GM18909 (cell line): Measurements from ENCODE around the gene RNF145.
"Not testable (repeated sequence)": the region's sequence is repeated elsewhere in the genome, so short reads cannot be mapped to it uniquely, and the experiment has no call there.

Experiments
- ATAC-seq: cut with Tn5 transposase; IDR thresholded peaks from one replicate; pipeline ENCODE4 v1.9.1; 2021; ENCODE audit warnings: mild to moderate bottlenecking; ENCODE audit not compliant: unreplicated experiment, poor library complexity

The RNF145 gene

GRCh38 chr5:159163027-159163700 lies 46.2 kb downstream of the RNF145 start:
- ATAC-seq = no peak

DNA sequence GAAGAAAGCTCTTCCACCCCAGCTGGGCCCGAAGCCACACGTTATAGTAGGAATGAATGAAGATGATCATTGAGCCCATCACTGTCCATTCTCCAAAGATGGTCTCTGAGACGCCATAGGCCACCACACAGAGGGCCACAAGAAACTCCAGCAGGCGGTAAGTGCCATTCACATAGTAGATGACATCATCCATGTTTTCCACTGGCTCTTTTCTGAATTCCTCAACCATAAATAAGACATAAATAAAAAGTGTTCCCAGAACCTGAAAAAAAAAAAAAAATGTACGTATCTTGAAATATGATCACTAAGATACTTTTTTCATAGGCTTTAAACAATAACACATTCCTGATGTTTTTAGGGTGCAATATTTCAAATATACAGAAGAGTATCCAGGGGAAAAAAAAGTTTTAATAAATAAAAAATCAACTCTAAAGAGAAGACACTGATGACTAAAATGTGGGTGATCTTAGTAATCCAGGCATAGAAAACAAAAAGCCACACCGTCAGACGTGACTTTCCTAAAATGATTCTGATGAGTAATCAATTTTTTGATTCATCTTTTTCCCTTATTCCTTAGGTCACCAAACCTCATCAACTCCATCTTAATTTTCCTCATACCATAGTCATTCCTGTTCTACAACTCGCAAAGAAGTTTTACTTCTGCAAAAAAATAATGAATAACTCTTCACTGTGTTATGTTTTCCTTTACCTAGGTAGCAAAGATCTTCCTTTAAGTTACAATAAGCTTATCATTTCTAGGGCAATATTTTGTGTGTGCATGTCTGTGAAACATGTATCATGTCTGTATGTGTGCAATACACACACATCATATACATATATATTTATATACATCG lies 47.8 kb downstream of the RNF145 start:
- ATAC-seq = no peak

- not testable (repeated sequence) for ATAC-seq
These were observed 50.7 kb downstream of the RNF145 start for GRCh38 chr5:159158553-159159091.

GRCh38 chr5:159157552-159157951 lies 51.8 kb downstream of the RNF145 start:
- ATAC-seq = no peak

DNA sequence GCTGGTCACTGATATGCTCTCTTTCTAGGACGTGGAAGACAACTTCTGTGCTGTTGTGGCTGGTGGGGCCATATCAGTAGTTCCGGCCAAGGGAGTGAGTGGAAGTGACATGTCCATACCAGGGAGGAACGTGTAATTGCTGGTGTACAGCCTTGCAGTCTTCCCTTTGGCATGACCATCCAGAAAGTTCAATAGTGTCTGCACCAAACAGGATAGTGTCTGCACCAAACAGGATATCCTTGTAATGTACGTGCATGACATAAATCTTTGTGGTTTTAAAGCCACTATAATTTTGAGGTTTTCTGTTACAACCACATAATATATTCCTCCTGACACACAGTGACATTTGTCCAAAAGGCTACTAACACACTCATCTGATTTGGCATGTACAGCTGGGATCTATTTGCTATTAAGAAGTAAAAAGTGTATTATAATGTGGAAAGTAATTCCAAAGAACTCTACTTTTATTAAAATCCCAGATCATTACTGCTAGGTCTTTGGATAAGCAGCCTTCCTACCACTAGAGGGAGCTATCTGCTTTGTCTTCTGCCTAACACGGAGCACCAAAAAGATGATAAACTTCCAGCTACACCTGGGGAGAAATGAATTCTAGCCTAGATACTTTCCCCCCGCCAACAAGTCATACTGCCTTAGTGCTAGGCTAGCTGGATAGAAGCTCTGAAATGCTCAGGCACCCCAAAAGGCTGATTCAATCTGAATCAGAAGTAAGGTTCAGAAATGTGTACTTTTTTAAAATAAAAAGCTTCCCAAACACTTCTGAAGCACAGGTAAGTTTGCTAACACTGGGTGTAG lies 52.7 kb downstream of the RNF145 start:
- ATAC-seq = no peak

DNA sequence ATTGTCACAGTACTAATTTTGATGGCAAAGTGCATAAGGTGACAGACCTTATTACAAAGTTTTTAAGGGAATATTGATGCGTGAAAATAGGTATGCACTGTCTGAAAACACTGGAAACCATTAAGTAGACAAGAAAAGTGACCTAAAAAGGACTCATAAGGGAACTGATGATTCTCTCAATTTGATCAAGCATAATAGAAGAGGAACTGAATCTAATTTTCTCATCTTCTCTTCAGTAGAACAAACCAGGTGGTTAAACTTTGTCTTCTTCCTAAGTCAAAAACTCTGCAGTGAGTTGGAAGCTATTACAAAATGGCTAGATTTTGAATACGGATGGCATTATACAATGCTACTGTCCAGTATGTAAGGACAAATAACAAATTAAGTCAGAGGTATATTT lies 53.4 kb downstream of the RNF145 start:
- ATAC-seq = no peak

GRCh38 chr5:159152876-159153275 lies 56.5 kb downstream of the RNF145 start:
- no peak for ATAC-seq

GRCh38 chr5:159149085-159149484 lies 60.3 kb downstream of the RNF145 start:
- ATAC-seq = no peak

GRCh38 chr5:159147976-159148375 lies 61.4 kb downstream of the RNF145 start:
- ATAC-seq = no peak

DNA sequence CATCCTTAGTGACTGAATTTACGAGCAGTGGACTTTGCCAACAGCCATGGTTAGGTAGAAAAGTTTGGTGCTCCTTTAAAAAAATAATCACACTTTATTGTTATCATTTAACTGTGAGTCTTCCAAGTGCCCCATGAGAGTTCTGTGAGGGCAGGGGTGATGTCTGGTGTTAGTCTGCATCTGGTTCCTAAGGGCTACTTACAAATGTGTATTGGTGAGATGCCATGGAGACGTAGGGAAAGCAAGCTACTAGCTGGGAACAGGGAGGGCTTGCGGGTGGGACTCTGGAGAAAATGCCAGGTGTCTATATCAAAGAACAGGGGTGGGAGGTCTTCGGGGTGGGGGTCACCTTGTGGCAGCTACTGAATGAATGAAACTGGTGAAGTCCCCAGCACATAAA lies 62.5 kb downstream of the RNF145 start:
- no peak for ATAC-seq

DNA sequence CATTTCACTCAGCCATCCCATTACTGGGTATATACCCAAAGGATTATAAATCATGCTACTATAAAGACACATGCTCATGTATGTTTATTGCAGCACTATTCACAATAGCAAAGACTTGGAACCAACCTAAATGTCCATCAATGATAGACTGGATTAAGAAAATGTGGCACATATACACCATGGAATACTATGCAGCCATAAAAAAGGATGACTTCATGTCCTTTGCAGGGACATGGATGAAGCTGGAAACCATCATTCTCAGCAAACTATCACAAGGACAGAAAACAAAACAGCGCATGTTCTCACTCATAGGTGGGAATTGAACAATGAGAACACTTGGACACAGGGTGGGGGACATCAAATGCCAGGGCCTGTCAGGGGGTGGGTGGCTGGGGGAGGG lies 64.2 kb downstream of the RNF145 start:
- not testable (repeated sequence) for ATAC-seq

DNA sequence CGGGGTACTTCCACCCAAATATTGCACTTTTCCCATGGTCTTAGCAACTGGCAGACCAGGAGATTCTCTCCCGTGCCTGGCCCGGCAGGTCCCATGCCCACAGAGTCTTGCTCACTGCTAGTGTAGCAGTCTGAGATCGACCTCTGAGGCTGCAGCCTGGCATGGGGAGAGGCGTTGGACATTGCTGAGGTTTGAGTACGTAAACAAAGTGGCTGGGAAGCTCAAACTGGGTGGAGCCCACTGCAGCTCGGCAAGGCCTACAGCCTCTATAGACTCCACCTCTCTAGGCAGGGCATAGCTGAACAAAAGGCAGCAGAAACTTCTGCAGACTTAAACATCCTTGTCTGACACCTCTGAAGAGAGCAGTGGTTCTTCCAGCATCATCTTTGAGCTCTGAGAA lies 69.6 kb downstream of the RNF145 start:
- ATAC-seq = no peak

DNA sequence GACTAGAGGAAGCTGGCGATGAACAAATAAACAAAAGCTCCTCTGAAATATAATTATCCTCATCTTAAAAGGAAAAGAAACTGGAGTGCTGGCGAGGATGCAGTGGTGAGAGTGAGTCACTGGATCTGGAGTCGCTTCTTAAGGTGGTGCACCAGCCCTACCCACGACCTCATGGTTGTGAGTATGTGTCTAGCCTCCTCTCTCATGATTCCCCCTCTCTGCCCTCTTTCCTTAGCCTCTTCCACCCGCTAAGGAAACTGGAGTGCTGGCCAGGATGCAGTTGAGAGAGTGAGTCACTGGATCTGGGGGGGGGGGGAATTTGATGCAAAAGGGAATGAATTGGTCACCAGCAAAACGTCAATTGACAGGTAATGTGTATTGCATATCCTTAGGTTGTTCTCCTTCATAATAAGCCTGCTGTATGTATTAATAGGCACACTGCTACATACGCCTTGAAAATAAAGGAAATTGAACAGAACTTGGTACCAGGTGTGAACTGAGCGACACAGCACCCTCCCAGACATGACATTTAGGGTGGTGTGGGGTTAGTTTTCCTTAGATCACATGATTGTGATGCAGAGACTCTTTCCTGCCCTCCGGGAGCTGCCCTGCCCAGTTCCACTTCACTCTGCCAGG lies 73.3 kb downstream of the RNF145 start:
- ATAC-seq = no peak

DNA sequence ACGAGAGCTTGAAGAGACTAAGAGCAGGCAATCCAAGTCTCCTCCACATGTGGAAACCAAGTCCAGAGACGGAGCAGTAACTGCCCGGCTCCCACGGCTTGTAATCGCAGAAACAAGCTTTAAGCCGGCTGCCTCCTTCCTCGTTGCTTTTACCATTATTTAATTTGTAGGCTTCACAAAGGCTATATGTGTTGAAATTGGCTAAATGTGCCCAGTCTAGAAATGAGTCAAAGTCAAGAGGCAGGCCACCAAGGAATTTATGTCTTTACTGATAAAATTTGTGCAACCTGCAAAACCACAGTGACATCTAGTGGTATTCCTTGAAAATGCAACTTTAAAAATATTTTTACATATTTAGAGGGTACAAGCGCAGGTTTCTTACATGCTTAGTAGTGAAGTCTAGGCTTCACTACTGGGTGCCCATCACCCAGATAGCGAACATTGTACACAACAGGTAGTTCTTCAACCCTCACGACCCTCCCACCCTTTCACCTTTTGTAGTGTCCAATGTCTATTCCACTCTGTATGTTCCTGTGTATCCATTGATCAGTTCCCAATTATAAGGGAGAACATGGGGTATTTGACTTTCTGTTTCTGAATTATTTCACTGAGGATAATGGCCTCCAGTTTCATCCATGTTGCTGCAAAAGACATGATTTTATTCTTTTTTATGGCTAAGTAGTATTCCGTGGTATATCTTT lies 76.2 kb downstream of the RNF145 start:
- peak; percentile 56 for ATAC-seq

DNA sequence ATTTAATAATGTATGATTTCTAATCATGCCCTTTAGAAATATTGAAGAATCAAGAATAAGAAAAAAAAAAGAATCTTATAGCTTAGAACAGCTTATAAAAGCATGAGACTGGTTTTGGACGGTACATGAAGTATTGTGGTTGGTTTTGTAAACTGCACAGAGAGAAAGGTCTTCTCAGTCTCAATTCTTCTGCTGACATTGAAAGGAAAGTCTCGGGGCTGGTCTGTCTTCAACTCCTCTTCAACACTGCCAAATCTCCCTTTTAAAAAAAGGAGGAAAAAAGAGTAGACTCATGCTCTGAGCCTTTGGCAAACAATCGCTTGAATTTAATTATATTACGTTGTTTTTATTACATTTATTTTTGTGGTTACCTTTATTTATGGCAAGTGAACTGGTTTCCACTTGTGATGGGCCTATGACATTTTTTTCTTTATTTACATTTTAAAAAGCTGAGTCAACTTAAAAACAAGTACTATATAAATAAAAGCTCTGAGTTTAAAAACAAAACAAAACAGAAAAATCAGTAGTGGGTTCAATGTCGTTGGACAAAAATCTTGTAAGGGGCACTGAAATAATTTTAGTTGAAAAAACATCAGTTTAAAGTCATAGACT lies 76.8 kb downstream of the RNF145 start:
- no peak for ATAC-seq

GRCh38 chr5:159131951-159132350 lies 77.4 kb downstream of the RNF145 start:
- ATAC-seq = no peak

DNA sequence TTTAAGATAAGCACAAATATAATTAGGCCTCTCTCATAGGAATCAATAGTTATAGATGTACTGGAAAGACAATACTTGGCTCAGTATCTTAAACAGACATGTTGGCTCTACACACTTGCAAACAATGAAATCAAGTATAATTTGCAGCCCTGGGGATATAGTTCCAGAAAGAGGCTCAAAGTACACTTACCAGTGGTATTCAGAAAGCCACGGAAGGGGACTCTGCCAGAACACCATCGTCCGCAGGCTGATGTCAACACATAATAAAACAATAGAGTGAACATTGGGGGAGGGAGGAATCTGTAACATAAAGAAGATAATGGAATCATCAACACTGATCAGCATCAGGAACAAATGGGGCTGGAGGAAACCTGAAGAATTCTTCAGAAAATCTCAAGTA lies 78.5 kb downstream of the RNF145 start:
- ATAC-seq = no peak

DNA sequence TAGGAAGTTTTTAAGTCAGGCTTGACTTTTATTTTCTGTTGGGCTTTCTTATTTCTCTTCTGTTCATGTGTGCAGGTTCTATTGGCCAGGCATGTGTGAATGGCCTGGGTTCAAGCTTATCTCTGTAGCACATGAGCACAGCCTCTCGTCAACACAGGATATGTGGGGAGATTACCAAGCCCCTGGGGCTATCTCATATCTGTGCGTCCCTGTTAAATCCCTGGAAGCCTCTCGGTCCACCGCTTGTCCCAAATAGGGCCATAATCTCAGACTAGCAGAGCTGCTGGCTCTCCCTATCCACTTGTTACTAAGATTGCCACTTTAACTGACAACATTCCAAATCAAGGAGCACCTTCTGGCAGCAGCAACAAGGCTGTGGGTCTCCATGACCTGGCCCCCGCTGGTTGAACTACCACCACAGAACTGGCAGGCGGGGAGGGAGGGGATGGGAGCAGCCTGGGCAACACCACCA lies 81.2 kb downstream of the RNF145 start:
- no peak for ATAC-seq

DNA sequence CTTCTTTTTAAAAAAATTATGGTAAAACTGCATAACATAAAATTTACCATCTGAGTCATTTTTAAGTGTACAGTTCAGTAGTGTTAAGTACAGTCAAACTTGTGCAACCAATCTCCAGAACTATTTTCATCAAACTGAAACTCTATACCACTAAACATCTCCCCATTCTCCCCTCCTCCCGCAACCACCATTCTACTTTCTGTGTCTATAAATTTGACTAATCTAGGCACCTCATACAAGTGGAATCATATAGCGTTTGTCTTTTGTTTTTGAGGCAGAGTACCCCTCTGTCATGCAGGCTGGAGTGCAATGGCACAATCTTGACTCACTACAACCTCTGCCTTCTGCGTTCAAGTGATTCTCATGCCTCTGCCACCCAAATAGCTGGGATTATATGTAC lies 85.7 kb downstream of the RNF145 start:
- ATAC-seq = no peak
